Measurements from ENCODE around the gene NCOA7. TPM values are rescaled to one million over a fixed set of nuclear protein-coding genes. Genes with fewer than 3 reads are reported as not detected.
A peak's percentile ranks its signal among the peaks of the same experiment; 100 is the strongest.
"Not testable (repeated sequence)": the region's sequence is repeated elsewhere in the genome, so short reads cannot be mapped to it uniquely, and the experiment has no call there.

Gene NCOA7
- total RNA-seq, 1 donor from 2014 or later, result 41.9 TPM

DNA sequence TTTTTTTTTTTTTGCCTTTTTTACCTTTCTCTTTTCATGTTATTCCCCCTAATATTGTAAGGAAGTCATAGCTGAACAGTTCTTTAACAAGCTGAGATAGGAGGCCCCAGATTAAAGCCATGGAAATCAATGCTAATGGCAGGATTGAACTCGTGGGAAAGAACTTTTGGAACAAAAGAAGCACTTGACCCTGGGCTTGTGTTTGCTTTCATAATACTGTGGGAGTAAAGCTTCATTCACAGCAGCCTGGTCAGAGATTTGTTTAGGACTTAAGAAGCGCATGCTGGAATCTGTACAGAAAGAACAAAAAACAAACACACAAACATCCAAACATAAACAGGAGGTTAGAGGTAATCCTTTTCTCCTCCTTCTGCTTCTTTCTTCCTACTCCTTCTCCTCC, 36.2 kb upstream of the NCOA7 start:
- no peak for DNase-seq (ENCODE audit: low spot score)

GRCh38 chr6:125759184-125759902, 31.4 kb upstream of the NCOA7 start:
- no peak for DNase-seq (ENCODE audit: low spot score)

DNA sequence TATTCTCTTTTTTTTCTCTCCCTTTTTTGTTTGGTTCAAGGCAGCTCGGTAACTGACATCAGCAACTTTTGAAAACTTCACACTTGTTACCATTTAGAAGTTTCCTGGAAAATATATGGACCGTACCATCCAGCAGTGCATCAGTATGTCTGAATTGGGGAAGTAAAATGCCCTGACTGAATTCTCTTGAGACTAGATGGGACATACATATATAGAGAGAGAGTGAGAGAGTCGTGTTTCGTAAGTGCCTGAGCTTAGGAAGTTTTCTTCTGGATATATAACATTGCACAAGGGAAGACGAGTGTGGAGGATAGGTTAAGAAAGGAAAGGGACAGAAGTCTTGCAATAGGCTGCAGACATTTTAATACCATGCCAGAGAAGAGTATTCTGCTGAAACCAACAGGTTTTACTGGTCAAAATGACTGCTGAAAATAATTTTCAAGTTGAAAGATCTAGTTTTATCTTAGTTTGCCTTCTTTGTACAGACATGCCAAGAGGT, 30.8 kb upstream of the NCOA7 start:
- DNase-seq (ENCODE audit: low spot score), result no peak

DNA sequence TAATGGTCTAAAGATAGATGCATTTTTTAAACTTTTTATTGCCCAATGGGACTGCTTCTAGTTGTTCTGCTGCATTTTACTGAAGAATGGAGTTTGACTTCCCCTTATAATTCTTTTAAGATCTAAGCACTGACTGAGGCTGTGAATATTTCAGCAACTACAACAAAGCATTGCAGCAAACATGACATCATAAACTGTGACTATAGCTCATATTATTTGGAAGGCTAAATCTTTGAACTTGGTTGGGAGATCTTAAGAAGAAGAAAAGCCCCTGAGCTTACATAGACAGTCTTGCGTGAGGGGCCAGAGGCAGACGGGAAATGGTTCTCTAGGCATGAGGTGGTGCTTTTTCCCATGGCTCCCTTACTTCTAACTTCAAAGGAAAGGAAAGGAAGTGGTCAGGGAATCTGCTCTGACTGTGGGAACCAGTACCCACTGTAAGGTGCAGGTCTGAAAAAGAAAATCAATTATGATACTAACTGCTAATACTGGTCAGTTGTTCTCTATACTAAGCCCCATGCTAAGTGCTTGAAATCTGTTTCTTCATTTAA, 26.6 kb upstream of the NCOA7 start:
- DNase-seq (ENCODE audit: low spot score), result no peak

DNA sequence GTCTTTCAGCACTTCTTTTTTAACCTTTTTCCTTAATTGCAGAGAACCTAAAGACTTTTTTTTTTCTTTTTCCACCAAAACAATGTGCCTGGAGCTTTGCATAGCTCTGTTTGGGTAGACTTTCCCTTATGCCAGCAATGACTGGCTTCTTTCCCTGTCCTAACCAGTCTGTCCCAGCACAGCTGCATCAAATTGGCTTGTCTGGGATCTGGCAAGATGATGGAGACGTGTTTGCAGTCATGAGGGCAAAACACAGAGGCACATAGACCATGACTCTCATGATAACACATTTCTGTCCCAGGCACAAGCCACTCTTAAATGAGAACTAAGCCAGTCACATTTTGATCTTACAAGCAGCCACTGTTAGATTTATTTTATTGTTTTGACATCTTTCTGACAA, 24.8 kb upstream of the NCOA7 start:
- no peak for DNase-seq (ENCODE audit: low spot score)

GRCh38 chr6:125766641-125767040, 24.1 kb upstream of the NCOA7 start:
- no peak for DNase-seq (ENCODE audit: low spot score)

- no peak for DNase-seq (ENCODE audit: low spot score)
Observed at GRCh38 chr6:125769147-125769783, 21.5 kb upstream of the NCOA7 start.

GRCh38 chr6:125773387-125774341, 17.1 kb upstream of the NCOA7 start:
- DNase-seq (ENCODE audit: low spot score), result no peak

DNA sequence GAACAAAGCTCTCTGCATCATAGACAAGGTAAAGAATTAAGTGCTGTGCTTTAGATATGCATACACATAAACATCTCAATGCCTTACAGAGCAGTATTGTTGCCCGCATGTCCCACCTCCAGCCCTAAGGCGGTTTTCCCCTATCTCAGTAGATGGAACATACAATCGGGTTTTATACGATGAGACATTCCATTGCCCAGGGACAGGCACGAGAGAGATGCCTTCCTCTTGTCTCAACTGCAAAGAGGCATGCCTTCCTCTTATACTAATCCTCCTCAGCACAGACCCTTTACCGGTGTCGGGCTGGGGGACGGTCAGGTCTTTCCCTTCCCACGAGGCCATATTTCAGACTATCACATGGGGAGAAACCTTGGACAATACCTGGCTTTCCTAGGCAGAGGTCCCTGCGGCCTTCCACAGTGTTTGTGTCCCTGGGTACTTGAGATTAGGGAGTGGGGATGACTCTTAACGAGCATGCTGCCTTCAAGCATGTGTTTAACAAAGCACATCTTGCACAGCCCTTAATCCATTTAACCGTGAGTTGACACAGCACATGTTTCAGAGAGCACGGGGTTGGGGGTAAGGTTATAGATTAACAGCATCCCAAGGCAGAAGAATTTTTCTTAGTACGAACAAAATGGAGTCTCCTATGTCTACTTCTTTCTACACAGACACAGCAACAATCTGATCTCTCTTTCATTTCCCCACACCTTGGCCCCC, 14.5 kb upstream of the NCOA7 start:
- DNase-seq (ENCODE audit: low spot score), result not testable (repeated sequence)

DNA sequence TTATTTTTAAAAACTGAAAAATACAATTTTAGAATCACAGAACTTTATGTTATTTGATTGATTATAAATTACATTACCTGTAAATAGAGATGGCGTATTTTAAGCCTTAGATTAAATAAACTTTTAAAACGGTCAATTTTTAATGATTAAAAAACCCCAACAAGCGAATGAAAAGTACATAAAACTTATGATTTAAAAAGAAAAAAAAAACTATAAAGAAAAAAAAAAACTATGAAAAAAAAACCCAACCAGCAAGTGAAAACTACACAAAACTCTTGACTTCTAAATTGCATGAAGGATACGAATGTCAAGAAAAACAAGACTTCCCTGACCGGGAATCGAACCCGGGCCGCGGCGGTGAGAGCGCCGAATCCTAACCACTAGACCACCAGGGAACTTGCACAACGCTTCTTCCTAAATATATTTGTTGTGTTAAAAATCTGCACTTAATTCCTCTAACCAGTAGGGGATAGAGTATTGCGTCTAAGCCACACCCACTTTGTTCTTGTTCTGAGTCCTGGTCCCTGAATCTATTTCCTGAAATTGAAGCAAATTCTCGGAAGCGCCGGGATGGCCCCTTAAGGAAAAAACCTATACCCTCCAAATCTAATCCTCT, 10.7 kb upstream of the NCOA7 start:
- peak; percentile 85 for DNase-seq (ENCODE audit: low spot score)

- peak; percentile 51 for DNase-seq (ENCODE audit: low spot score)
Observed at GRCh38 chr6:125780540-125781313, 10.0 kb upstream of the NCOA7 start.

DNA sequence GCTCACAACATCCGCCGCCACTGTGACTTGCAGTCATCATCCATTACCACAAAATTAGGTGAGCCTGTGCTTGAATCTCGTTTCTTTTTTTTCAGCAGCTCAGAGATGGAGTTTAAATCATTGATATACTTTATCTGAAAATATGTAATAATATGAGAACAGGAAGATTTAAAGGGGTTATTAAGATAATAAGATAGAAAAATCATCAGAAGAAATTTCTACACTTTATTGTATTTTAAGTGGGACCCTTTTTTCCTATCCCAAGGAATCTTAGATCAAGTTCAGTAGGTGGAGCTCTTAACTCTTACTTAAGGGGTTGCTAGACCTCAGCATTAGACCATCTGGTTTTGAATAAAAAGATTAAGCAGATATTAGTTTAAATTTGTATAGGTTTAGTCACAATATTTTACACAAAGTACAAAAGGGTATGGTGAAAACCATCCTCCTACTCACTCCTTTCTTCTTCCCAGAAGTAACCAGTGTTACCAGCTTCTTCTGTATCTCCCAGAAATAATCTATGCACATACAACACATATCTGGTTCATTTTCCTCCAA, 9.4 kb upstream of the NCOA7 start:
- no peak for DNase-seq (ENCODE audit: low spot score)

GRCh38 chr6:125784365-125784764, 6.4 kb upstream of the NCOA7 start:
- no peak for DNase-seq (ENCODE audit: low spot score)

GRCh38 chr6:125787791-125788190, 3.0 kb upstream of the NCOA7 start:
- DNase-seq (ENCODE audit: low spot score), result peak; percentile 40

GRCh38 chr6:125789167-125789566, 1.6 kb upstream of the NCOA7 start:
- DNase-seq (ENCODE audit: low spot score), result no peak

GRCh38 chr6:125789576-125790357, 993 bp upstream of the NCOA7 start:
- DNase-seq (ENCODE audit: low spot score), result peak; percentile 43

DNA sequence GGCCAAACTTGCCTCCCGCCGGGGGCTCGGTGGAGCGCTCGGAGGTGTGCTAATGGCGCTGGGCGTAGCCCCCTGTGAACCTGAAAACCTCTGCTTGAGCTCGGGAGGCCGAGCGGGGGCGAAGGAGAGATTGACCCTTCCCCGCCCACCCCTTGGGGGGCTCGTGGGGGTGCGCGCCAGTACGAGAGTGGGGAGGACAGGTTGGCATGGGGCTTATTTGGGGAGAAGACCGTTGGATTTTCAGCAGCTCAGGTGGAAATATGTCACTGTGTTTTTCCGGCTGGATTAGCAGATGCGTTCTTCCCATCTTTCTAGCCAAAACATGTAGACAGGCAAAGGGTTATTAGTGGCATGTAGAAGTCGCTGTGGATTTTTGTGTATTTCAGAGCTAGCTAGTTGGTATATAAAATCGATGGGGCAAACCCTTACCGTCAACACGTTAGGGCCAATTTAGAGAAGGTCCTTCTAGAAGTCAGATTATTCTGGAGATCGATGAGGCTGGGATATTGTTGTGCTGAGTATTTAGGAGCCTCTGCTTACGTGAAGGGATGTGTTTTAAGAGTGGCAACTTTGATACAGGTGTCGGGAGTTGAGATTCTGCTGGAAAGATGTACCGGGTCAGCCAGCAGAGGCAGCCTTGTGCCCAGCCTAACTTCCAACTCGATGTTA, 525 bp downstream of the NCOA7 start:
- DNase-seq (ENCODE audit: low spot score), result peak; percentile 47

DNA sequence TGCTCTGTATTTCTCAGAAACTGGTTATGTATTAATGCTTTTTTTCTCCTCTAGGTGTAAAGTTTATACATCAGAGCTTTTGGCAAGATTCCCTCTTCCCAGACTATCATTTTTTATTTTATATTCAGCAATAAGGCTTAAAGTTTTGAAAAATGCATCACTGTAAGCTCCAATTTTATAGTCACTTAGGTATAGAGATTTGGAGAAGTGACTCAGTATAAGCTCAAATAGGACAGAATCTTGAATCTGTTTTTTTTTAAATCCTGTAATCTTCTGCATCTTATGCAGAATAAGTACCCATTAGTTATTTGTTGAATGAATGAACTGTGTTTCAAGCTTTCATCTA, 1.0 kb downstream of the NCOA7 start:
- DNase-seq (ENCODE audit: low spot score), result no peak
